Ectodermal cell (in vitro differentiated cells): ENCODE results near the gene TNFRSF14.

Experiments
- H3K27ac ChIP-seq: 2 replicates; pipeline ENCODE4 v1.7.0; 2013; ENCODE audit warnings: mild to moderate bottlenecking, low read depth, low read length; ENCODE audit not compliant: insufficient read depth, poor library complexity, severe bottlenecking
- H3K27me3 ChIP-seq: 2 replicates; pipeline ENCODE4 v1.7.0; 2013; ENCODE audit warnings: mild to moderate bottlenecking, low read length; ENCODE audit not compliant: insufficient read depth, control insufficient read depth, poor library complexity, severe bottlenecking
- H3K36me3 ChIP-seq: one replicate; pipeline ENCODE4 v1.7.0; 2013; ENCODE audit warnings: low read length; ENCODE audit not compliant: control insufficient read depth, insufficient read depth
- H3K4me1 ChIP-seq: one replicate; pipeline ENCODE4 v1.7.0; 2013; ENCODE audit warnings: low read length; ENCODE audit not compliant: control insufficient read depth, insufficient read depth
- H3K4me3 ChIP-seq: 2 replicates; pipeline ENCODE4 v1.7.0; 2013; ENCODE audit warnings: low read depth, low read length, control low read depth; ENCODE audit not compliant: insufficient read depth
- H3K9me3 ChIP-seq: 2 replicates; pipeline ENCODE4 v1.7.0; 2013; ENCODE audit warnings: mild to moderate bottlenecking, low read length, moderate library complexity; ENCODE audit not compliant: control insufficient read depth
- WGBS, 2 experiments: methylation state at CpG; one replicate each; pipeline ENCODE4 v1.1.7; 2013; ENCODE audit warnings: missing lambda C conversion rate in 2 of 2; 5-methylcytosine and 5-hydroxymethylcytosine counted together

TNFRSF14 gene

DNA sequence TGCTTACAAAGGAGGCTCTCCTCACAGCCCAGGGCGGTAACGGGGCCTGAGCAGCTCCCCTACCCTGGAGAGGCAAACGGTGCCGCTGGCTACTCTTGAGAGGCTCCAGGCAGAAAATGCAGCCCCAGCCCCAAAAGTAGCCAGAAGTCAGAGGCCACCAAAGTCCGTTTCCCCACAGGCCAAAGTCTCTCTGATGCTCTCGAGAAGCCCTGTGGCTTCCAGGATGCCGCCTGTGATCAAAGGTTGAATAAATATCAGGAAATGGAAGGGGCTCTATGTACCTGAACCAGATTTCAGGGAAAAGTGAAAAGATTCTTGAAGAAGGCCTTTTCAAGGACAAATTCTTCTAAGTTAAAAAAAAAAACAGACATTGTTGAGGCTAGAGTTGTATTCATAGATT, 33.9 kb upstream of the TNFRSF14 start:
- Histone ChIP-seq H3K9me3 (no peaks in the 10 kb centered on the region), H3K4me1 (peaks cover 18% of the 10 kb centered on the region), H3K4me3 (no peak overlapping the region), H3K27me3 (peaks cover 7% of the 10 kb centered on the region), H3K27ac (no peak overlapping the region), H3K36me3 (peaks cover 42% of the 10 kb centered on the region)
- 94% methylated on average over 7 of the region's 7 CpGs for WGBS, 2 experiments

DNA sequence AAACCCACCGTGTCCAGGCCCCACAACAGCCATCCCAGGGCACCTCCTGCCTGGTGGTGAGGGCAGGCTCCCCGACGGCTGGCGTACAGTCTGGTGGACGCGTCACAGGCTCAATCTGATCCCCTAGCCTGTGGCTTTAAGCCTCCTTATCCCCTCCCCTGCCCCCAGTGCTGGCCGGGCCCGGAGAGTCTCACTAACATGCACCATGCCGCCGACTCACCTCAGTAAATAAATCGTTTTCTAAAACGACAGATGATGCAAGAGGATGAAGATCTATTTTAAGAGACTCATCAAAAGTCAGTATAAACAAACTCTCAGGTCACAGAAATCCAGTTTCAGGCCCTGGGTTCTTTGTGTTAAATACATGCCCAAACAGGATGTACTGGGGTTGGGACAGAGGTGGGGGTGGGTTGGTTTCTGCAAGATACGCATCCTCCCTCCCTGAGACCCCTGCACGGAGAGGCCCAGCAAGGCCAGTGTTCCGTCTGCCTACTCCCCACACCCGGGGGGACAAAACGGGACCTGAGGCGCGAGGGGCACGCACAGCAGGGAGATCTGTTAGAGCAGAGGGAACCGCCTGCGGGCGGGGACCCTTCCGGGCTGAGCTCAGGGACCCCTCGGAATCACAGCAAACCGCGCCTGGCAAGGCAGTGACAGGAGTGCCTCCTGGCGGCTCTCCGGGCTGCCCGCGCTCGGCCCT, 32.8 kb upstream of the TNFRSF14 start:
- Histone ChIP-seq H3K9me3 (no peaks in the 10 kb centered on the region), H3K4me1 (peaks cover 29% of the 10 kb centered on the region), H3K27ac (no peak overlapping the region), H3K4me3 (no peak overlapping the region), H3K27me3 (peaks cover 18% of the 10 kb centered on the region), H3K36me3 (peaks cover 31% of the 10 kb centered on the region)
- WGBS, 2 experiments: 90 to 91% methylated on average over 32 of the region's 32 CpGs

DNA sequence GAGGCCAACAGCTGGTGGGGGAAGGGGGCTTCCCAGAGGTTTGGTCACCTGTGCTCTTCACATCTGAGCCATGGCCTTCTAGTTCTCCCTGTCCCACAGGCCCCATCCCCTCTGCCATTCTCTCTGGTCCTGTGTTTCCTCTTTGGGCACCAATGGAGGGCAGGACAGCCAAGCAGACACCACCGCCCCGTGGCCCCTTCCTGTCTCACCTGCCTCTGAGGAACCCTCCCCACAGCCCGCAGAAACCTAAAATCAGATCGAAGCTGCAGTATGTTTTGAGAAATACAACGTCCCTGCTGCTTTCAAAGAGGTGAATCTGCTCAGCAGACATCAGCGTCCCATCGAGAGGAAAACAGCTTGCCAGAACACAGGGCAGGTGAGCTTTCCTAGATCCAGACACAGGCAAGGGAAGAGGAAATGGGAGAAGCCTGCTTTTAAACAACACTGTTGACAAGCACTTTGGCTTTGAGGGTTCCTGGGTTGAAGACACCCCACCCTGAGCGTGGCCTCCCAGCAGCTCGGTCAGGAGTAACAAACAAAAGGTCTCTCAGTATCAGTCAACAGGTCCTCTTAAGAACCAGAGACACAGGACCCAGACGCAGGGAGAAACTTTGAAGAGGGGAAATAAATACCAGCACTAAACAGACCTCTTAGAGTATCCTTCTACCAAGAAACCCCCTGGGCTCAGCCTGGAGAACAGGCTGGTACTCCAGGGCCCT, 32.1 kb upstream of the TNFRSF14 start:
- peaks cover 31% of the 10 kb centered on the region for H3K4me1 ChIP-seq
- H3K27me3 ChIP-seq: peaks cover 25% of the 10 kb centered on the region
- no peaks in the 10 kb centered on the region for H3K9me3 ChIP-seq
- H3K36me3 ChIP-seq: peaks cover 24% of the 10 kb centered on the region
- 91 to 95% methylated on average over 10 of the region's 10 CpGs for WGBS, 2 experiments
- no peak overlapping the region for H3K27ac ChIP-seq
- H3K4me3 ChIP-seq: no peak overlapping the region

DNA sequence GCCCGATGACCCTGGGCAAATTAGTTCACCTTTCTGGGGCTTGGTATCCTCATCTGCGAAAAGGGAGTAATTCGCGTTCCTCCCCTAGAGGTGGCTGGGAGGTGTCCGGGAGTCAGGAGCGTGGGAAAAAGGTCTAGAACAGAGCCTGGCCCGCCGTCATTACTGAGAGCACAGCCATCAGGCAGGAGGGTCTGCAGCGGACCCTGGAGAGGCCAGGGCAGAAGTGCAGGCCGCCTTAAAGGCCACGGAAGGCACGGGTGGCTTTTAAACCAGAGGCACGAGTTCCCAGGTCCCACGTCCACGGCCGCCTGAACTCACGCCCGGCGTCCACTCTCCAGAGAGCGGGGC, 30.6 kb upstream of the TNFRSF14 start:
- Histone ChIP-seq H3K27ac (no peak overlapping the region), H3K36me3 (peaks cover 9% of the 10 kb centered on the region), H3K4me3 (peak overlapping the region; percentile 96), H3K9me3 (no peaks in the 10 kb centered on the region), H3K27me3 (peaks cover 40% of the 10 kb centered on the region), H3K4me1 (peaks cover 35% of the 10 kb centered on the region)
- WGBS, 2 experiments: 8 to 9% methylated on average over 20 of the region's 20 CpGs

DNA sequence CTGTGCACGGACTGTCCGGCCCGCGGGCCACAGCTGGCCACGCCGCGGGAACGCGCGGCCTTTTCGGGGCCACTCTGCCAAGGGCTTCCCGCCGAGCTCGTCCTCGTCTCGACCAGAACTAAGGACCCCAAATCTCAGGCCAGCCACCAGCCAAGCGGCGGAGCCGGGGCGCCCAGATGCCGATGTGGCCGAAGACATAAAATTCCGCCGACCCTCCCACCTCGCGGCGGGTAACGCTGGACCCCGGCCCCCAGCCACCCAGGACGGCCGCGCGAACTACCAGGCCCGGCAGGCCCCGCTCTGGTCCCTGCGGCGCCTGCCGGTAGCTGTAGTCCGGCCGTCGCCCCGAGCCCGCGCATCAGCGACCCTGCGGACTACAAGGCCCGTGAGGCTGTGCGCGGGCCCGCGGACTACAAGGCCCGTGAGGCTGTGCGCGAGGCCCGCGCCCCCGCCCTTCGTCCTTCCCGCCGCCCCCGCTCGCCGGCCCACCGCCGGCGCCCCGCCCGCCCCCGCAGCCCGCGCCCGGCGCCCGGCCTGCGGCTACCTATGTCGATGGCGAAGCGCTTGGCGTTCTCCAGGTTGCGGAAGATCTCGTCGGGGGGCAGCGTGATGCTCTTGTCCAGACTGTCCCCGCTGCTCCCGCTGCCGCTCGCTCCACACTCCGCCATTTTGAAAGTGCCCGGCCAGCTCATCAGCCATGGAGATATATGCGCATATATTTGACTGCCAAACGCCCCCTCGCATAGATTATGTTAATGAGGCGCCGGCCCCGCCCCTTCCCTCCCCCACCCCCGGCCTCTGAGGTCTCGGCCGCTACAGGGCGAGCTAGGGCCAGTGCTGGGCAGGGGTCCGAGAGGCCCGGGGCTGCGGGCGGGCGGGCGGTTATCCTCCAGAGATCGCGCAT, 30.0 kb upstream of the TNFRSF14 start, which contains the start of gene PANK4:
Gene PANK4, minus strand, starts transcription at position 677 of the 904 bp plus-strand sequence. Its CDS starts 9 bp downstream, at position 668.
- peaks cover 46% of the 10 kb centered on the region for H3K27me3 ChIP-seq
- peaks cover 3% of the 10 kb centered on the region for H3K36me3 ChIP-seq
- peak within 1 kb of the TSS; percentile 96 for H3K4me3 ChIP-seq
- 0% methylated on average over 107 of the region's 107 CpGs for WGBS, 2 experiments
- H3K9me3 ChIP-seq: no peaks in the 10 kb centered on the region
- peaks cover 41% of the 10 kb centered on the region for H3K4me1 ChIP-seq
- peak within 1 kb of the TSS; percentile 67 for H3K27ac ChIP-seq

DNA sequence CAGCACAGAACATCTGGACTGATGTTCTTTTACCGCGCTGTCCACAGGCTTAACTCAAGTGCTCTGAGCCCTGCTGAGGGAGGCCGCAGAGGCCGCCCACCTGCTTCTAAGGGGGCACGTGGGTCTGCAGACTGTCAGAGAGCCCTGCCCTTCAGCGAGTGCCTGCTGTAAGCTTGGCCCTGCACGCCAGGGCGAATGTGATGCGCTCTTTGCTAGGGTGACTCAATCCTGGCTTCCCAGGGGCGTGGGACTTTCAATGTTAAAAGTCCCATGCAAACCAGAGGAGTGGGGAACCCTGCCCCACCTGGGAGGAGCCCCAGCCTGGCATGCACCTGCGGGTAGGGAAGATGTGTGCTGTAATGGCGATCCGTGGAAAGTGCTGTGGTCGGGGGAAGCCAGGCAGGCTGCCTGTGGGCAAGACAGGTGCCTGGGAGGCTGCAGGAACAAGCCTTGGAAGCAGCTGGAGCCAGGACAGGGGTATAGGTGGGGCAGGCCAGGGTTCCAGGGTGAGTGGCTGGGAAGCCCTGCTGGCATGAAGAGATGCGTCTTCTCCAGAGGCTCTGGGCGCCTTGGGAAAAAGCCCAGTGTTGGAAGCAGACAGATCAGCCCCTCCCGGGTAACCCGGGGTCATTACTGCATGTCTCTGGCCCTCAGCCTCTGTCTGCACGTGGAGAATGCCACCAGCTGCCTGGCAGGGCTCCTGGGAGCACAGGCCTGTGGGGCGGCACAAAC, 29.2 kb upstream of the TNFRSF14 start:
- Histone ChIP-seq H3K4me3 (peak overlapping the region; percentile 96), H3K36me3 (no peaks in the 10 kb centered on the region), H3K27me3 (peaks cover 54% of the 10 kb centered on the region), H3K9me3 (no peaks in the 10 kb centered on the region), H3K4me1 (peaks cover 46% of the 10 kb centered on the region), H3K27ac (no peak overlapping the region)
- WGBS, 2 experiments: 32 to 35% methylated on average over 20 of the region's 20 CpGs

DNA sequence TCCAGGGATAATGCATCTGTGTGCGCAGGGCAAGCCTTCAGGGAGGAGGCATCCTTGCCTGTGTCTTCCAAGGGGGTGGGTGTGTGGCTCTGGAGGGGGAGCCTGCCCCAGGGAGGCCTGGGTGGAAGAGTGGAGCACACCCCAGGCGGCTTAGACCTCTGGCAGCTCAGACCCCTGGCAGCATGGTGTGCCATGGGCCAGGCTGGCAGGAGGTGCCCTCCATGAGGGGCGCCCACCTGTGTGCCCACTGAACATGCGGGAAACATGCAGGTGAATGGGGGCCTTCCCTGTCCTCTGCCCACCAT, 28.7 kb upstream of the TNFRSF14 start:
- WGBS, 2 experiments: 92 to 95% methylated on average over 4 of the region's 4 CpGs

DNA sequence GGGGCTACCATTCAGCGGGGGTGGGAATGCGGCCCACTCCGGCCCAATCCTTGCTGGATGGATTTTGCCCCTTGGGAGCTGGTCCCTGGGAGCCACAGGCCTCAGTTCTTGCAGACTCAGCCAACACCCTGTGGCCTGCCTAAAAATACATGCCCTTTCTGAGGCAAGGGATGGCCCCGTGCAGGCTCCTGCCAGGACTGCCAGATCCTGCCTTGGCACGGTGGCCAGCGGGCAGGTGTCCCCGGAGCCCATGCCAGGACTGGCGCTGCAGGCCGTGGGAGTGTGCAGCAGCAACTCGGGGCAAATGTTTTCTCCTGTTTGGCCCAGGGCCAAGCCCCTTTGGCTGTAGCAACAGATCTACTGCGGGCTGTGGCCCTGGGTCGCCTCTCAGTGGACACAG, 28.2 kb upstream of the TNFRSF14 start:
- WGBS, 2 experiments: 86 to 87% methylated on average over 12 of the region's 12 CpGs
- Histone ChIP-seq H3K4me3 (peak overlapping the region; percentile 52), H3K36me3 (no peaks in the 10 kb centered on the region), H3K4me1 (peaks cover 46% of the 10 kb centered on the region), H3K27ac (no peak overlapping the region), H3K9me3 (no peaks in the 10 kb centered on the region), H3K27me3 (peaks cover 64% of the 10 kb centered on the region)

More for the DNA sequence above, 28.7 kb upstream of the TNFRSF14 start:
- H3K4me1 ChIP-seq: peaks cover 46% of the 10 kb centered on the region
- no peak overlapping the region for H3K27ac ChIP-seq
- no peaks in the 10 kb centered on the region for H3K36me3 ChIP-seq
- H3K4me3 ChIP-seq: peak overlapping the region; percentile 52
- no peaks in the 10 kb centered on the region for H3K9me3 ChIP-seq
- peaks cover 59% of the 10 kb centered on the region for H3K27me3 ChIP-seq

DNA sequence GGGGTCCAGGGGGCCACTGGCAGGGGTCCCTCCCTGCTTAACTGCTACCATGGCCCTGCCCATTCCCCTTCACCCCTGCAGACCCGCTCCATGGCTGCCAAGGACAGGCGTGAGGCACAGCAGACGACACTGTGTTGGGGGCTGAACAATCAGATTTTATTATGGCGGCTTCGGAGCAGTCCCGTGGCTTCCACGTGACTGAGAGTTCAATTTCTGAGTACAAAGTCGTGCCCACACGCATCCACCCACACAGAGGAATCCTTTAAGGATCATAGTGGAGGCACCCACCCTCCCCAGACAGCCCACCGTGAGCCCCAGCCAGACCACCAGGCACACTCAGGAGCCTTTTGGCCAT, 27.6 kb upstream of the TNFRSF14 start:
- Histone ChIP-seq H3K4me3 (peak overlapping the region; percentile 52), H3K27me3 (peaks cover 70% of the 10 kb centered on the region), H3K27ac (no peak overlapping the region), H3K4me1 (peaks cover 52% of the 10 kb centered on the region), H3K9me3 (no peaks in the 10 kb centered on the region), H3K36me3 (no peaks in the 10 kb centered on the region)
- 49 to 50% methylated on average over 10 of the region's 10 CpGs for WGBS, 2 experiments
